Inflammatory macrophage (primary cell): ENCODE data around the gene RNF114.

Experiments
- DNase-seq, 2 donors: peaks; one replicate each; pipeline ENCODE4 v3.0.0-alpha.2; 2020 to 2022

The RNF114 gene

DNA sequence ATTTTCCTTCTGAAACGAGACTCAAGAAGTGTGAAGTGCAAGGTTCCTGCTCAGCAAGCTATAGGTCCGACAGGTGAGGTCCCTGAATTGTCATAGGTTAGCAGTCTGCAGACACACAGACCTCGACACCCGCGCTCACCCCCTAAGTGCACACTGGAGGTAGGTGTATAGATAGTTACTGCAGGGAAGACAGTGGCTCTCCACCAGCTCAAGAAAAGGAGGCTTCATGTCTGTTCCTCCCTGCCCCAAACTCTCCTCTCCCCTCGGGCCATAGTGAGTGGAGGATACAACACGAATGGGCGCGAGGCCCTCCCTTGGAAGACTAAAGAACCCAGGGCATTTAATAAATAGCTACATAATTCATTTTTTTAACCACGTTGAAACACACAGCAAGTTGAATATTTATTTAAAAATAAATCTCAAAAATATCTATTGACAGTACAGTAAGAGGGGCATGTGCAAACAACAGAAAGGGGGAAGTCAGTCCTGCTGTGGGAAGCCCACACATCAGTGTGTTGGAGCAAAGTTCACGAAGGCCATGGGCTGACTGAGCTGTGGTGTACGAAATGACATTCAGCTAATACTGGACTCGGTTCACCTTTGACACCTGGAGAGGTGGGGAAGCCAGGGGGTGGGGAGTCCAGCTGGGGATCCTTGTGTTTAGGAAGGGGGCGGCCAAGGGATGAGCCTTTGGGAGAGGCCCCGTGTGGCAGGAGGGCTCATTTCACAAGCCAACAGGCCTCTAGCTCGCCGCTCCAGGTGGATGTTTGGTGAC, 31.6 kb upstream of the RNF114 start:
- peak; percentile 24 to 52 for DNase-seq

DNA sequence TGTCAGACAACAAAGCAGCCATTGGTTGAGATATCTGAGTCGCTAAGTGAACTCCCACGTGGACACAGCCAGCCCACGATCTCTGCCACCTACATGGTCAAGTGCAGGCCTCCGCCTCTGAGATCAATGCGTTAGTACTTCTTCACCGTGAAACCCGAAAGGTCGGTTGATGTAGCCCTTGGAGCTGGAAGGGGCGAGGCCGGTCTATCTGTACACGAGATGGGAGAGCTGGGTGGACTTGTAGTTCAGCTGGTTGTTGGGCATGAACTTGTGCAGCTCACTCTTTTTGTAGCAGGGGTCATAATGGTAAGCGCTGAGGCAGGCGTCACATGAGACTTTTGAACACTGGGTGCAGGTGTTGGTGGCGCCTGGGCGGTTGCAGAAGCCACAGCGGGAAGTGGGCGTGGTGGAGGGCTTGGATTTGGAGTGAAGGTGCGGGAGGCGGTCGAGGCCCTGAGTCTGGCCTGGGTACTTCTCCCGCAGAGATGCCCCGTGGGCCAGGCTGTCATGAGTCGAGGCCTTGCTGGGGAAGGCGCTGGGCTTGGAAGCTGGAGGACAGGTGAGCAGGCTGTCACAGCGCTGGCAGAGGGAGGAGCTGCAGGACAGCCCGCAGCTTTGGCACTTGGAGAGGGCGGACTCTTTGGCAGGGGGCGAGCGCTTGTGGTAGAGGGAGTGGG, 30.6 kb upstream of the RNF114 start:
- DNase-seq = no peak

DNA sequence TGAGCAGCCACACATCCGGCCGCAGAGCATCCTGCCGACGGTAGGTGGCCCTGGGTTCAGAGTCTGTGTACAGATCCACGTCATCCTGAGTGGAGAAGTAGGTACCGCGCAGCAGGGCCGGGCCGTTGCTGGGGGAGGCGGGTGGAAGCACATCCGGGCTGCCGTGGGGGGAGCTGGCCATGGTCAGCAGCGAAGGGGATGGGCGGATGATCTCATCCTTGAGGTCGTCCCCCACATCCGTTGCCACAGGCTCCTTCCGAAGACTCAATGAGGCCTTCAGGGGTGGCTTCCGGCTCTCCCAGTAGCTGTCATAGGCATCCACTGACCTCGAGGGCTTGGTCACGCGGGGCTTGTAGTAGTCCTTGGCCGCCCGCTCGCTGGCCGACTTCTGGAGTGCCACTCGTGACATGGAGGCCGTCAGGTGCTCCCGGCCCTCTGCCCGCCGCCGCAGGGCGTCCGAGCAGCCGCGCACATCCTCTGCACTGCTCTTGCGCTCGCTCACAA, 30.0 kb upstream of the RNF114 start:
- no peak for DNase-seq

DNA sequence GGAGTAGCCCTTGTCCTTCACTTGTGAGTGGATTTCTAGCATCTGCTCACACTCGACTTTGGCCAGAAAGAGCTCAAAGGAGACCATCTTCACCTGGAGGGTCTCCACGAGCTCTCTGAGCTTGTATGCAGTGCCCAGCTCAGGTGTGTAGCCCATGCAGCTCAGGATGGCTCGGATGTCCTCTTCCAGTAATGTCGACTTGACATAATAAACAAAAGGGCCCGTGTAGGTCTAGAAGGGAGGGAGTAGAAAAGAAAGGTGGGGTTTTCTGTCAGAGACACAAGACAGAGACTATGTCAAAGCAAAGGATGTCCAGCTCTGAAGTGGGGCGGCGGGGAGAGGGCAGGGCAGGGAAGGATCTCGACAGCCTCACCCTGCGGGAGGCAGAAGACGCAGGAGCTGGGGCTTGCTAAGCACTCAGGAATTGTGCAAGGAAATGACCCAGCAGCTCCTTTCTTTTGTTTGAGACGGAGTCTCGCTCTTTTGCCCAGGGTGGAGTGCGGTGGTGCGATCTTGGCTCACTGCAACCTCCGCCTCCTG, 29.5 kb upstream of the RNF114 start:
- DNase-seq = no peak

DNA sequence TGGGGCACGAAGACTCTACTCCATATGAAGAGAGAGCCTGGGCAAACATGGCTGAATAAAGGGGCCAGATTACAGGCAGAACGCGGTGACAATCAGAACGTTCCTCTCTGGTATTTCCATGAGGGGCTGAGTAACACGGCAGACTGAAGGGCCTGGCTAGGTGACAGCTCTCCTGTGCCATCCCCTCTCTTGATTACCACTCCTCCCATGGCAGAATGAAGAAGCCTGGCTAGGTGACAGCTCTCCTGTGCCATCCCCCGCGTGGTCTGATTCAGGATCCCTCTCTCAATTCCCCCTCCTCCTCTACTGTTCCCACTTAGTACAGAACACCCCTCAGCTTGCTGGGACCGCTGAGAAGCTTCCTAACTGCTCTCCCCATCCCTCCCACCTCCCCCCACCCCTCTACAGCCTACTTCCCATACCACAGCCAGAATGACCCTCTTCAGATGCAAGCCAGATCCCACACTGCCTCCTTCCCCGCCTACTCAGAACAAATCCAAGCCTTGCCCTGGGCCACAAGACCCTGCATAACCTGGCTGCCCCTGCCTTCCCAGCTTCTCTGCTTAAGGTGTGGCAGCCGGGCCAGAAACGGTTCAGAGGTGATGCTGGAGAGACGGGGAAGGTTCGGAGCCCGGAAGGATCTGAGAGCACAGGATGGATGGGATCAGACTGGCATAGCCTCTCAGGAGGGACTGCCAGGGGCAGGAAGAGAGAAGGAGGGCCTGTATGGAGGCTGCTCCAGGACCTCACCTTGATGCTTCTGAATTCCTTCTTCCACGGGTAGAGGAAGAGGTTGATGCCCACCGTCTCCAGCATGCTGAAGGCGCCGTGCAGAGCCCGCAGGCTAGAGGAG, 28.6 kb upstream of the RNF114 start:
- no peak for DNase-seq

DNA sequence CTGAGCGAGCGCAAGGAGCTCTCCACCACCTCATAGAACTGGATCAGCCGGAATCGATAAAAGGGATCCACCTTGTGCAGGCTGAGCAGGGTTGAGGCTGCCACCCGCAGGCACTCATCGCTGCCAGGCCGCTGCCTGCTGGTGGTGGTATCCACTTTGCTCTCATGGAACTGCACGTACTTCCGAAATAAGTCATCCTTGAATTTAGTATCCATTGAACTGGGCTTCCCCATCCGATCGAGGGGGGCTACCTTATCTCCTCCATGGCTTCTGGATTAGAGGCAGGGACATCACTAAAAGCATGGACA, 28.0 kb upstream of the RNF114 start:
- DNase-seq = no peak

DNA sequence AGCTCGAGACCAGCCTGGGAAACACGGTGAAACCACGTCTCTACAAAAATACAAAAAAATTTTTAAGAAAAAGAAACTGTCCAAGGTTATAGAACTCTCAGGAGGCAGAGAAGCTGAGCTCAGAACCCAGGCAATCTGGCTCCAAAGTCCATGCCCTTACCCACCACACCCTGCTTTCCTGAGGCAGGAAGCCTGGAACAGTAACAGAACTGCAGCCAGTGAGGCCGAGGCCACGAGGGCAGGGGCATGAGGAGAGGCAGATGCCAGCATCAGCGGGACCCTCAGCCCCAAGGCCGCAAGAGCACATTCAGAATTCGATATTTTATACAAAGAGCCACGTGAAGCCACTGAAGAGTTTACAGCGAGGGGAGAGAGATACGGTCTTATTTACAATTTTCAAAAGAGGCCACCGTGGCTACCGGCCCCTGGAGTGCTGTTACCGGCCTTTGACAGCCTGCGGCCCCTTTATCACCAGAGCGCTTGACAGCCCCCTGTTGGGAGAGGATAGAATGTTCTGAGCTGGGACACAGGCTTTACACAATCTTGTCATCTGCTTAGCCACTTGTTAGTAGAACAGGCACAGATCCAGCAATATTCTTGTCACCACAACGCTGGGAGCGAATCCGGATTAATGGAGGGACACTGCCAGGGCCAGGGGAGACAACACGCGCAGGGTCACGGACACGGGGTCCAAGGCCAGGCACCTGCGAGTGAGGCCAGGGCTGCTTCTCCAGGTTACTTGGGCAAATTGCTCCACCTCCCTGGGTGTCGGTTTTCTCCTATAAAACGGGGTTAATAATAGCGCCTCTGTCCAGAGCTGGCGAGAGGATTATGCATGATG, 26.5 kb upstream of the RNF114 start:
- no peak for DNase-seq

DNA sequence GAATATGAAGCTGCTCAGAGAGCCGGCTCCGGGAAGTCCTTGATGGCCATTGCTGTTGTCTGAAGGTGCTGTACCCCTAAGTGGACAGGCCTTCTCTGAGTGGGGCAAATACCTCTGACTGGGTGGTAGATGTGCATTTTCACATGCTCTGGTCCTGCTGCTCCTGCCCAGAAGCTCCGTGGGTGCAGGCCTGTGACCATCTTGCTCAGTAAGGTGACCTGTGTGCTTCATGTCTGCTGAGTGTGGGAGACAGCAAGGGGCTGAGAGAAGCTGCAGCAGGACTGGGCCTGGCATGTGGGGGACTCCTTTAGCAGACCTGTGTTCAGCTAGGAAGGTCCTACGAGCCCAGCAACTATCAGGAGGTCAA, 25.9 kb upstream of the RNF114 start:
- no peak for DNase-seq

DNA sequence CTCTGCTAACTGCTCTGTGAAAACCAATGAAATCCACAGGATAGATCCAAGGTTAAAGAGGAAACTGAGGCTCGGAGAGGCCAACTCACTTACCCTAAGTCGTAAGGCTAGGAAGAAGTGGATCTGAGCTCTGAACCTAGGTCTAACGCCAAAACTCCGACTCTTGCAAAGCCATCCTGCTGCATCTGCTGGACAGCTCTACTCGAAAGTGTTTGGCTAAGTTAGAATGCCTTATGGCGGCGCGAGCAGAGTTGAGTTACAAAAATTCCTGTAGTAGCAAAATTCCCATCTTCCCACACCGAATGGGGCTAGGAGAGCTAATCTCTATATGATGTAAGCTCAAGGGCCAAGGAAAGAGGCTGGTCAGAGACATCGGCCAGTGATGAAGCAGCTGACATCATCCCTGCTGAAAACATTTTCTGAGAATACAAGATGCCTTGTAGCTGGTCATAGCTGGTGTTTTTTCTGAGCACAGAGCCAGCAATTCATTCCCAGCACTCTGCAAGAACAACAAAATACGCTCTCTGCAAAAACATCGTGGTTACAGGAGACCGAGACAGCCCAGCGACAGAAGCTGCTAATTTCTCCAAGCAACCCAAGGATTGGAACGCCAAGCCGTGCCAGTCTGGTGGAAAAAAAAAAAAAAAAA, 22.7 kb upstream of the RNF114 start:
- no peak for DNase-seq

DNA sequence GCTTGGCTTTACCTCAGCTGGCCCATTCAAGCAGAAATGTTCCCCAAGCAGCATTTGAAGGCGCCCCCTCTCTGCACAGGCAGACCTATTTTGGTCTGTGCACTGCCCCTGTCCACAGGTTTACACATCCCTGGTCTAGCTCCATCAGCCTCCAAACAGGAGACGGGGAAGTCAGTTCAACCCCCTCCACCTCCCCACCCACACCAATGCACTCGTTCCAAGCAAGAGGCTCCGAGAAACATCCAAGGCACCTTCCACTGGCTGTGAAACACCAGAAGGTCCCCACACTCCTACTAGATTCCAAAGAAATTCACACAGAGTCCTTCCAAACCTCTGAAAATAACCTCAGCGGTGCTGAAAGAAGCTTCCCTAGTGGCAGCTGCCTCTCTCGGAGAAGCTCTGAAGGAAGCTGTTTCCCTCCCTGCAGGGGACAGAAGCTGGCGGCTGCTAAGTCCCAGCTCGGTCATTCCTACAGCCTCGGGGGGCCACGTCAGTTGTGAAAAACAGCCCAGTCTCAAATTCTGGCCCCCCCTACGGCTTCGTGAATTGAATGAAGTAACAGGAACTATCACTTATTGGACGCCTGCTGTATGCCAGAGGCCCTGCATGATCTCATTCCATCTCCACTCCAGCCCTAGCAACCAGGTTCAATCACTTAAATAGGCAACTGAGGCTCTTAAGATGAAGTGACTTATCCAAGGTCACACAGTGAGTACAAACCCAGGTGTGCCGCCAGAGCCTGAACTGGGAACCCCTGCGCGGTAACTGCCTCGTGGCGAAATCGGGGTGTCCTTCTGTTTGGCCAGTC, 21.7 kb upstream of the RNF114 start:
- DNase-seq = peak; percentile 30 to 33

DNA sequence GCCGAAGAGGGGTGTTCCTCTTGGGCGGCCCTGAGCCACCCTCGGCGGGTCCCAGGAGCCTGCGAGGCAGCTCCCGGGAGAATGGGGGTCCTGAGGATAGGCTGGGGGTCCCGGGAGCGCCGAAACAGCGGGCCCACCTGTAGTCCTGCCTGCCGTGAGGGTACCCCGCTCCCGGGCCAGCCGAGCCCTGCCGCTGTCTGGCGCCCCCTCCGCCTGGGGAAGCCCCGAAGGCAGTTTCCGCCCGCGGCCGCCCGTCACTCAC, 21.1 kb upstream of the RNF114 start:
- DNase-seq = no peak

DNA sequence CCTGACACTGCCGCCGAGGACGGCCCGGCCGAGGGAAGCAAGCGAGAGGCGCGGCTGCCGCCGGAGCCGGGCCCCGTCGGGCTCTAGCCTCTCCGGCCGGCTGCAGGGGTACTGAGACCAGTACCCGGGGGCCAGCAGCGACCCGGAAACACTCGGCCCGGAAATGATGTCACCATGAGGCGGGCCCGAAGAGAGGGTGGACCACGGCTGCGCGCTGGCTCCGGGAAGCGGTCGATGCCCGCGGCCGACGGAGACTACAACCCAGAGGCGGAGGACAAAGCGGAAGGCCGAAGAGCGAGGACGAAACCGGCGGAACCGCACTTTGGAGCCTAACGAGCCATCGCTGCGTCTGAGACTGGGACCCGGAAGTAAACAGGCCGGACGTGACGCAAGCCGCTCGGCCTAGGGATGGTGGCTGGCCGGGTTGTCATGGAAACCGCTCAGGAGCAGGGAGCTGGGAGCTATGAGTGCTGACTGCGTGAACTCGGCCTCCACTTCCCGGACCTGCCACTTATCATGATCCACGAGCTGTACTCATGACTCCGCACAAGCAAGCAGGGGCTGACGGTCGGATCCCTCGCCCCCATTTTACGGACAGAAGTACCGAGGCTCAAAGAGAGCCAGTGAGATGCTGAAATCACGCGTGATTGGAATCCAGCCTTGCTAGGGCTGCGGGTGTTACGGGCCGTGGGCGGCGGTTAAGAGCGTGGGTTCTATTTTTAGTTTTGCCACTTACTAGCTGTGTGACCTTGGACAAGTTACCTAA, 20.6 kb upstream of the RNF114 start, which contains the start of gene SPATA2:
Gene SPATA2, minus strand, starts transcription at position 150 of the 766 bp plus-strand sequence. CDS start 7,039 bp downstream, outside the sequence.
- peak; percentile 94 to 98 for DNase-seq

DNA sequence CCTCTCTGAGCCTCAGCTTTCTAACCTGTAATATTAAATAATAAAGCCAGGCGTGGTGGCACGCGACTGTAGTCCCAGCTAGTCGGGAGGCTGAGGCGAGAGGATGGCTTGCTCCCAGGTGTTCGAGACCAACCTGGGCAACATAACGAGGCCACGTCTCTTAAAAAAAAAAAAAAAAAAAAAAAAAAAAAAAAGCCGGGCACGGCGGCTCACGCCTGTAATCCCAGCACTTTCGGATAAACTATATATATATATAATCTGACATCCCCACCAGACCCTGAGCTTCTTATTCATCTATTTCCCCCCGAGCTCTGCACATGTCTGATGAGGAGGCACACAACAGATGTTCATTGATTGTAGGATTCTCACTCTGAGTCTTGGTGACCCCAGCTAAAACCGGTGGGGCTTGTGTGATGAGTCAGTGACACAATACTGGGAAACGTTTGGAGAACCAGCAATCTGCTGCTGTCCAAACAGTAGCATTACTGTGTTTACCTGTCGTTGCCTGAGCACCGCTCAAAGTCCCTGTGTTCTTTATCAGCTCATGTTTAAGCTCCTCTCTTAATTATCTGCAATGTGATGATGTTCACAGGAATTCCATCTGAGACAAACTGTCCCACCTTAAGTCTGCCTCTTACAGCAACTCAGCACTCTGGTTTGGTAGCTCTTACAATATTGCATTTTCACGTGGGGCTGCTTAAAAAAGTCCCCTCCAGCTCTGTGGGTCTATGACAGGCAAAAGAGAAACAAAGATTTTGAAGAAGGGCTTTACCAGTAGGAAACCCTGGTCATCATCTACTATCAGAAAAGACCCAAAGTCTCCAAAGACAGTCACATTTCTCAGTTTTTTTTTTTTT, 19.8 kb upstream of the RNF114 start:
- DNase-seq = no peak

DNA sequence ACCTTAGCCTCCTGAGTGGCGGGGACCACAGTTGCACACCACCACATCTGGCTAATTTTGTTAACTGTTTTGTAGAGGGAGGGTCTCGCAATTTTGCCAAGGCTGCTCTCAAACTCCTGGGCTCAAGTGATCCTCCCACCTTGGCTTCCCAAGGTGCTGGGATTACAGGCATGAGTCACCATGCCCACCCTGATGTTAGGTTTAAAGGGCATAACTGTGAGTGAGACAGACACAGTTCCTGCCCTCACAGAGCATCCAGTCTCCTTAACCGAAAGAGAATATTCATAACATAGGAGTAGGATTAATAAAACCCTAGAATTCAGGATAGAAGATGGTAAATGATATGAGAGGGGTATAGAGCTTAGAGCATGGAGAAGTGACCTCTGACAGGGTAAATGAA, 17.8 kb upstream of the RNF114 start:
- DNase-seq = no peak

DNA sequence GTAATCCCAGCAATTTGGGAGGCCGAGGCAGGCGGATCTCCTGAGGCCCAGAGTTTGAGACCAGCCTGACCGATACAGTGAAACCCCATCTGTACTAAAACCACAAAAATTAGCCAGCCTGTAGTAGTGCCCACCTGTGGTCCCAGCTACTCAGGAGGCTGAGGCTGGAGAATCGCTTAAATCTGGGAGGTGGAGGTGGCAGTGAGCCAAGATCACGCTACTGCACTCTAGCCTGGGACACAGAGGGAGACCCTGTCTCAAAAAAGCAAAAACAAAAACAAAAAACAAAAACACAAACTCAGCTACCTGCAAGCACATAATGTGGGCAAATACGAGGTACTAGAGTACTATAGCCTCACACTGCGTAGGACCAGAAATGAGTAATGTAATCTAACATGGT, 17.2 kb upstream of the RNF114 start:
- DNase-seq = no peak

DNA sequence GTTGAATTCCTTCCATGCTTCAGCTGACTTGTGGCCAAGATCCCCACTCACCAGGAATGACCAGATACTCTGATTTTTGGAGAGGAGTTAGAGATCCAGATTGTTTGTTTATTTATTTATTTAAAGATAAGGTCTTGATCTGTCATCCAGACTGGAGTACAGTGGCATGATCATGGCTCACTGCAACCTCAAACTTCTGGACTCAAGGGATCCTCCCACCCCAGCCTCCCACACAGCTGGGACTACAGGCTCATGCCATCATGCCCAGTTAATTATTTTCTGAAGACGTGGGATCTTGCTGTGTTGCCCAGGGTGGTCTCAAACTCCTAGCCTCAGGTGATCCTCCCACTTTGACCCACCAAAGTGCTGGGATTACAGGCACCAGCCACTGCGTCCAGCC, 16.7 kb upstream of the RNF114 start:
- peak in 1 of 2 donors; percentile 51 for DNase-seq

DNA sequence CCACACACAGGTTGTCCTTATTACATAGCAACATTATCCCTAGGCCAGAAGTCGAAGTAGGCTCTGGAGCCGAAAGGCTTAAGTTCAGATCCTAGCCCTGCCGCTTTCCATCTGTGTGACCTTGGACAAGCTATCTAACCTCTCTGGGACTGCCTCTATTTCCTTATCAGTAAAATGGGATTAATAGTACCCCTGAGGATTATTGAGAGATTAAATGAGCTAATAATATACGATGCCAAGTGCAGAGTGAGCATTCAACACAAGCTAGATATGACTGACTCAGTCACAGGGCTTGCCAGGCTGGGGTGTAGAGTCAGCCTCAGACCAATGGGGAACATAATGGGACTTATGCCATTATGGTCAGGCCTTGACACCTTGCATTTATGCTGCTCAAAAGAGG, 11.9 kb upstream of the RNF114 start:
- no peak for DNase-seq

DNA sequence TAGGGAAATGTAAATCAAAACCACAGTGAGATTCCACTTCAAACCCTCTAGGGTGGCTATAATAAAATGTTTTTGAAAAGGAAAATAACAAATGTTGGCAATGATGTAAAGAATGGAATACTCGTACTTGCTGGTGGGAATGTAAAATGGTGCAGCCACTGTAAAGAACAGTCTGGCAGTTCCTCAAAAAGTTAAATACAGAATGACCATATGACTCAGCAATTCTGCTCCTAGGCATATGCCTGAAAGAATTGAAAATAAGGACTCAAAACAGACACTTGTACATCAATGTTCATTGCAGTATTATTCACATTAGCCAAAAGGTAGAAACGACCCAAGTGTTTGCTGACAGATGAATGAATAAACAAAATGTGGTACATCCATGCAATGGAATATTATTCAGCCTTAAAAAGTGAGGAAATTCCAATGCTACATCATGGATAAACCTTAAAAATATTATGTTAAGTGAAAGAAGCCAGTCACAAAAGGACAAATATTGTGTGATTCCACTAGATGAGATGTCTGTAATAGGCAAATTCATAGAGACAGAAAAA, 10.2 kb upstream of the RNF114 start:
- DNase-seq = peak in 1 of 2 donors; percentile 39
